GM21619 (cell line): ENCODE results near the gene SCMH1.

Experiments used
- ATAC-seq: cut with Tn5 transposase; IDR thresholded peaks from one replicate; pipeline ENCODE4 v1.9.1; 2021; ENCODE audit not compliant: unreplicated experiment

Gene SCMH1

DNA sequence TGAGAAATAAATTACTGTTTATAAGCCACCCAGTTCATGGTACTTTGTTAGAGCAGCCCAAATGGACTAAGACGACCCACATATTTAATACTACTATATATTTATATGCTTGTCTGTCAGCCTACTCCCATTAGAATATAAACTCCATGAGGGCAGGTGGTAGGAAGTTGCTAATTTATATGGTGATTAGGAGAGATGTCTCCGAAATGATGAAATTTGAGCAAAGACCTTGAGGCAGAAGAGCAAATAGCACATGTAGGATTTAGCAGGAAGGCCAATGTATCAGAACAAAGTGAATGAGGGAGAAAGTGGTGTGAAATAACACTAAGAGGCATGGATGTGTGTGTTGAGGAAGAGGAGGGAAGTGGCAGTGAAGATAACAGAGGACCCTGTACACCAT lies 210.0 kb downstream of the SCMH1 start:
- ATAC-seq = no peak

GRCh38 chr1:41030872-41031616 lies 211.1 kb downstream of the SCMH1 start:
- no peak for ATAC-seq

DNA sequence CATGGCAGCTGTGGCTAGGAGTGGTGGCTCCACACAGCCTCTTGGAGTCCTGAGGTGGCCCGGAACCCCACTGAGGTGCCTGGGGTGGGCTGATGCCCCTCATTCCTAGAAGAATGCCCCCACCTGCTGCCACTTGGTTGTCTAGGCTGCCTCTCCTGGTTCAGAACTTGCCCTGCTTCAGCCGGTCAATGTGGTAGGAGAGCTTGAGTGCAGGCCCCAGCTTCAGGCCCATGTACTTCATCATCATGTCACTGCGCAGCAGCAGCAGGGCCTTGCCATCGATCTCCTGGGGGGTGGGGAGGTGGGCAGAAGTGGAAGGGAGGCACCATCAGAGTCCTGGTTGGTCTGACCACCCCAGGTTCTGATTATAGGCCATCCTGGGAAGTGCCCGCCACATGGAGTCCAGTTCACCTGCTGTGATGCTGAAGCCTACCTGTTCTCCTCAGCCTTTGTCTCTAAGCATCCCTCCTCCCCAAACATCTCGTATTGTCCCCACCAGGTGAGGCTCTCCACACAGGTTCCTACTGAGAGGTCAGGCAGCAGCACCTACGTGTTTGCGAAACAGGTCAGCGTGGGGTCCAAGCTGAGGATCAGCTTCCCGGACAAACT lies 214.0 kb downstream of the SCMH1 start:
- no peak for ATAC-seq

DNA sequence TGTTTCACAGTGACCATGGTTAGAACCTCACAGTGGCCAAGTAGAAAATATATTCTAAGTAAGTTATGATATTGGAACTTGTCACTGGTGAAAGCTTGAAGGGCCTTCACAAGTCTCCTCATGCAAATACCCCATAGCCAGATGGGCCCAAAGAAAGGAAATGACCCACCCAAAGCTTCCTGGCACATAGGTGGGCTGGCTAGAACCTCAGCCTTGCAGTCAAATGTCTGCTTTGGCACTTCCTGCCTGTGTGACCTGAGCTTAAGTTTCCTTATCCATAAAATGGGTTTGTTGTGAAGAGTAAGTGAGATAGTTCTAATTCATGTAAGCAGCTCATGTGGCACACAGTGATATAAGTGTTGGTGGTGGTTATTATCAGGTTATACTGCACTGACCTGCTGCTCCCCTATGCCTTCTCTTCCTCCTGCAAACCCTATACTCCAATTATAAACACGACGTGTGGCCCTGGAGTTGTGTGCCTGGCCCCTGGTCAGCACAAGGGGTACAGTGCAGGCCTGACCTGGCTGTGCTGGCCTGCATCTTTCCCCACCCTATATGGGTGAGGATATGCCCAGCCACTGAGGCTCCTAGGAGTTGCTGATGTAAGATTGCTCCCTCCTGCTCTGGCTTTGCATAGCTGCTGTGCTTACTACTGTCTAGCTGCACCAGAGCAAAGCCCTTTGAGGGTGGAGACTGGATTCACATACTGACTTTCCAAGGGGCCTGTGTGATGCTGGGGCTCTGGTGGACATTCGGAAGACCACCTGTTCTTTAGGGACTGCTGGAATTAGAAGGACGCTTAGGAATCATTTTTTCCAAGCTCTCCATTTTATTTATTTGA lies 215.9 kb downstream of the SCMH1 start:
- no peak for ATAC-seq

DNA sequence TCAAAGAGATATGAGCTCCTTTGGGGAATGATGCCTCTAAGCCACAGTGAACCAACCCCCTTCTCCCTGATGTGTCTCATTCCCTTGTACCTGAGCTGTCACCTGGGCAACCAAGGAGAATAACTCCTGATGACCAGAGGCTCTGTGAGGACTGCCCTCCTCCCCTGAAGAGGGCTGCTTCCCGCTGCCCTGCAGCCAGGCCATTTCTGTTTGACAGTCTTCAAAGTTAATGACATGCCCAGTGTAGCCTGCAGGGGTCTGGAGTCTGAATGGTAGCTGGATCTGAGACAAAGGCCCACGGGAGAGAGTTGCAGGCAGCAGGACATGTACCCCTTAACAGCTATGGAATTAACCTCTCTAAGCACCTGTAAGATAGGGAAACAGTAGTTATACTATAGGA lies 217.2 kb downstream of the SCMH1 start:
- no peak for ATAC-seq

DNA sequence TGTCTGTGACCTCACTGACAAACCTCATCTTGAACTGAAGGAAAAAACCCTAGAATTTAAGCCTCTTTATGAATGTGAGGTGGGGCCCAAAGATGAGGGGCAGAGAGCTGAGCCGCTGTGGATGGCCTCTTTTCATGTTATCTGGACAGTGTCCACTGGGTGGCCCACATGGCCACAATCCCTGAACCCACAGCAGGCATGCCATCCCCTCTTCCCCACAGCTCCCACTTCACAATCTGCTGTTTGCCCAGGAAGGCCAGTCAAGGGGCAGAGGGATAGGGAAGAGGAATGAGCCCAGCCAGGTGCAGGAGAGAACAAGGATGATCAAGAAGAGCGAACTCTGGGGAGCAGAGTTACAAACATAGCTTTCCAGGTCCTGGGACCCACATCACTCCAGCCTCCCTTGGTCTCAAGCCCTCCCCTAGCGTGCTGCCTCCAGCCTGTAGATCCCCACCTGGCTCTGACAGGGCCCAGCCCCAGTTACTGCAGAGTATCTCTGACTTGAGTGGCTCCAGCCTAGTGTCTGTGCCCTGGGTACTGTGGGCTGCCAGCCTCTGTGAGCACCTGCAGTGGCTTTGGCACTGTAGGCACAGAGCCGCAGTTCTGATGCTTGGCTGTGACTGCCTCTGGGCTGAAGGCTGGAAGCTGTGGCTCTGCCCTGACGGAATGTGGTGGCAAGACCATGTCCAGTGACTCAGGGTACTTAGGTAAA lies 218.7 kb downstream of the SCMH1 start:
- ATAC-seq = no peak

- ATAC-seq = no peak
Observed at GRCh38 chr1:41022424-41022823, 219.7 kb downstream of the SCMH1 start.

- ATAC-seq = no peak
Observed at GRCh38 chr1:41021526-41022308, 220.4 kb downstream of the SCMH1 start, which contains the start of gene SLFNL1. Gene SLFNL1, minus strand, starts transcription at chr1:41021725. Its CDS starts 1,065 bp downstream, at chr1:41020660.

DNA sequence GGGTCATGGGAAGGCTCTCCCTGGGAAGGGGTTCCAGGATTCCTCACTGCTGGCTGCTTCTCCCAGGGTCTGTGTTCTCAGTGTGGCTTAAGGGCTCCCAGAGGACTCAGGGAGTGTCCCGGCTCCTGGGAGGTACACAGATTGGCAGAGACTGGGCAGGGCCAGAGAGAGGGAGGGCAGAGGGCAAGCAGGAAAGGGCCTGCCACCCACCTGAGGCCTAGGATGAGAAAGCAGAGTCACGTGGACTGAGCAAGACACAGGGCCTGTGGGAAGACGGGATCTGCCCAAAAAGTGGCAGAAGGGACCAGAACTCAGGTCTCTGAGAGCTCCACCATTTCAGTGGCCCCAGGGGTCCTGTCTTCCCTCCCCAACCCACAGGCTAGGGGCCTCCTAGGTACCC lies 221.5 kb downstream of the SCMH1 start:
- ATAC-seq = no peak

DNA sequence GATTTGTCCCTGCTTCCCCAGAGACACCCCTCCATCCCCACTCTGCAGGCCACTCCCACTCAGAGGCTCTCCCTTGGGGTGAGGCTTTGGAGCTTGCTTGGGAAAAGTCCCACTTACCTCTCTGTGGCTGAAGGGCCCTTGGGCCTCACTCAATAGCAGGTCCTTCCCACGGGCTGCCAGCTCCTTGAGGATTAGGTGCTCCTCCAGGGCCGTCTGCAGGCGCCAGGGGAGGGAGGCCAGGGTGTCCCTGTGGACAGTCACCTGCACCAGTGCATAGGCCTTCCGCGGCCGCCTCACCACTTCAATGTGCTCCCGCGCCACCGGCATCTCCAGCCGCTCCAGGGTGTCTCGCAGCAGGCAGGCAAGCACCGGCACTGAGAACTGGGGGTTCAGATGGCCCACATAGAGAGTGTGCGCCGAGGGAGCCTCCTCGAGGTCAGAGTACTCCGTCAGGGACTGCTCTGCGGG lies 222.0 kb downstream of the SCMH1 start:
- ATAC-seq = no peak

GRCh38 chr1:41019353-41019745 lies 222.8 kb downstream of the SCMH1 start:
- no peak for ATAC-seq

GRCh38 chr1:41018018-41018410 lies 224.1 kb downstream of the SCMH1 start:
- no peak for ATAC-seq

- no peak for ATAC-seq
Observed at GRCh38 chr1:41017141-41018017, 224.7 kb downstream of the SCMH1 start.

GRCh38 chr1:41015897-41016470 lies 226.1 kb downstream of the SCMH1 start:
- no peak for ATAC-seq

DNA sequence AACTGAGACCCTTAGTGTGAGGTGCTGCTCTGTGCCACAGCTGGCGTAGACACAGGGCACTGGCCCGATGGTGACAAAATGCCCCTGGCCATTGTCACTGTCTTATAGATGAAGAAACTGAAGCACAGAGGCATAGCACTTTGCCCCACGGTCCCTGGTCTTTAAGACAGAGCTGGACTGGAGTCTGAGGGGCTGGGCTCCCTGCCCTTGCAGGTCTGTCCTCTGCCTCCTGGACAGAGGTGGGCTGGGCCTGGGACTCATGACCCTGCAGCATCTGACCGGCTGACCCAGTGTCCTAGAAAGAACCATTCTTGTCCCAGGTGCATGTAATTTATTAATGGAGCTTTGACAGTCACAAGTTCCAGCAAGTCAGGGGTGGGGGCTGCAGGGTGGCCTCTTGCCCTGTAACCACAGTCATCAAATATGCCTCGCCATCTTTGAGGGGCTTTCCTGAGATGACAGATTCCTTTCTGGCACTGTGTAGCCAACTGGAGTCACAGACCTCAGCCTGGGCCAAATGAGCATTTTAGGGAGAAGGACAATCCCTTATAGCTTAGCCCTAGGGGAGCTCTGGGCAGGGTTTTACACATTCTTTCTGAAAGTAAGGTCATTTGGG lies 226.7 kb downstream of the SCMH1 start:
- ATAC-seq = no peak

GRCh38 chr1:41014871-41015270 lies 227.2 kb downstream of the SCMH1 start:
- ATAC-seq = no peak

GRCh38 chr1:41013796-41014195 lies 228.3 kb downstream of the SCMH1 start:
- ATAC-seq = no peak

- no peak for ATAC-seq
Observed at GRCh38 chr1:41013024-41013423, 229.1 kb downstream of the SCMH1 start.

- no peak for ATAC-seq
Observed at GRCh38 chr1:41010345-41010744, 231.8 kb downstream of the SCMH1 start.
